ENCODE data around the gene CNTNAP5.

DNA sequence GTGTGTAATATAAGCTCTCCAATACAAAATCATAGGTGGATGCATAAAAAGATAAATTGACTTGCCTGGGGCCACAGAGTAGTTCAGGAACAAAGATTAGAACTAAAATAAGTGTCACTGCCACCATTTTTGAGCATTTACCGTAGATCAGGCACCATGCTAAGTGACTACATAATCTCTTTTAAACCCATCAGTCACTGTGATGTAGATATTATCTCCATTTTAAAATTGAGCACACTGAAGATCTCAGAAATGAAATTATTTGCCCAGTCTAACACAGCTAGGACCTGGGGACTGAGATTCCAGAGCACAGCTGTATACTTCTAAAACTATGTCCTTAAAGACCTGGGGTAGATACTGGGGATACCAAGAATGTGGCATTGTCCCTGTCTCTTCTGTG lies 737.3 kb downstream of the CNTNAP5 start:
- TF ChIP-seq, protein P1, sequence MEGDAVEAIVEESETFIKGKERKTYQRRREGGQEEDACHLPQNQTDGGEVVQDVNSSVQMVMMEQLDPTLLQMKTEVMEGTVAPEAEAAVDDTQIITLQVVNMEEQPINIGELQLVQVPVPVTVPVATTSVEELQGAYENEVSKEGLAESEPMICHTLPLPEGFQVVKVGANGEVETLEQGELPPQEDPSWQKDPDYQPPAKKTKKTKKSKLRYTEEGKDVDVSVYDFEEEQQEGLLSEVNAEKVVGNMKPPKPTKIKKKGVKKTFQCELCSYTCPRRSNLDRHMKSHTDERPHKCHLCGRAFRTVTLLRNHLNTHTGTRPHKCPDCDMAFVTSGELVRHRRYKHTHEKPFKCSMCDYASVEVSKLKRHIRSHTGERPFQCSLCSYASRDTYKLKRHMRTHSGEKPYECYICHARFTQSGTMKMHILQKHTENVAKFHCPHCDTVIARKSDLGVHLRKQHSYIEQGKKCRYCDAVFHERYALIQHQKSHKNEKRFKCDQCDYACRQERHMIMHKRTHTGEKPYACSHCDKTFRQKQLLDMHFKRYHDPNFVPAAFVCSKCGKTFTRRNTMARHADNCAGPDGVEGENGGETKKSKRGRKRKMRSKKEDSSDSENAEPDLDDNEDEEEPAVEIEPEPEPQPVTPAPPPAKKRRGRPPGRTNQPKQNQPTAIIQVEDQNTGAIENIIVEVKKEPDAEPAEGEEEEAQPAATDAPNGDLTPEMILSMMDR (IDR thresholded peaks at IDR 0.05): no peak
- TF ChIP-seq POLR2AphosphoS5 (IDR thresholded peaks at IDR 0.05): no peak
- no peak for TF ChIP-seq POLR2A (IDR thresholded peaks at IDR 0.05; ENCODE audit: low read depth)
- no peak for TF ChIP-seq EP300 (IDR thresholded peaks at IDR 0.05)

Measured in esophagus muscularis mucosa (tissue), 4 donors.